Gastroesophageal sphincter (tissue), 3 donors: ENCODE data around the gene TPP1.

ENCODE experiments used
- EP300 ChIP-seq: sonication (generic); formaldehyde crosslinking; IDR thresholded peaks from one replicate; pipeline ENCODE4 v1.6.1; 2017; ENCODE audit warnings: antibody characterized with exemption, mild to moderate bottlenecking
- POLR2A ChIP-seq, 2 donors: fragments of 450-650 bp; IDR thresholded peaks; one replicate each; pipeline ENCODE4 v1.6.1; 2017; ENCODE audit warnings: antibody characterized with exemption in 2 of 2, mild to moderate bottlenecking in 2 of 2, moderate library complexity in 1 of 2
- POLR2AphosphoS5 ChIP-seq: sonication (generic); formaldehyde crosslinking; IDR thresholded peaks from one replicate; pipeline ENCODE4 v1.6.1; 2017; ENCODE audit warnings: antibody characterized with exemption
- TF ChIP-seq, protein P1 (sequence below), 4 experiments: fragments of 200-600 bp in 2 of 4; fragments of 450-650 bp in 2 of 4; sonication (generic) in 1 of 4; IDR thresholded peaks; one replicate each; pipeline ENCODE4 v1.5.1; 2017 to 2019; ENCODE audit warnings: antibody characterized with exemption in 4 of 4, mild to moderate bottlenecking in 2 of 4, moderate library complexity in 2 of 4

DNA sequence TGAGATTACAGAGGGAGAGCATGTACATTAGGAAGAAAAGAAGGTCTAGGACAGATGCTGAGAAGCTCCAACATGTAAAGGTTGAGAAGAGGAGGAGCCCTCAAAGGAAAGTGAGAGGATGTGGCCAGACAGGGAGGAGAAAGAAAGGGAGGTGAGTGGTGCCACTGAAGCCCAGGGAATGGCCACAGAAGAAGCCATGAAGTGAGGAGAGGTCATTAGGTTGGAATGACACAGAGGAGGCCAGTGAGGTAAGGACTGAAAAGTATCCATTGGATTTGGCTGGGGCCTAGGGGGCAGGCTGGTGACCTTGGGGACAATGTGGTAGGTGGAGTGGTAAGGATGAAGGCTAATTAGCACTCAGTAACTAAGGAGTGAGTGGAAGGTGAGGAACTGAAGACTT is 39.4 kb upstream of the TPP1 start:
- TF ChIP-seq, protein P1, sequence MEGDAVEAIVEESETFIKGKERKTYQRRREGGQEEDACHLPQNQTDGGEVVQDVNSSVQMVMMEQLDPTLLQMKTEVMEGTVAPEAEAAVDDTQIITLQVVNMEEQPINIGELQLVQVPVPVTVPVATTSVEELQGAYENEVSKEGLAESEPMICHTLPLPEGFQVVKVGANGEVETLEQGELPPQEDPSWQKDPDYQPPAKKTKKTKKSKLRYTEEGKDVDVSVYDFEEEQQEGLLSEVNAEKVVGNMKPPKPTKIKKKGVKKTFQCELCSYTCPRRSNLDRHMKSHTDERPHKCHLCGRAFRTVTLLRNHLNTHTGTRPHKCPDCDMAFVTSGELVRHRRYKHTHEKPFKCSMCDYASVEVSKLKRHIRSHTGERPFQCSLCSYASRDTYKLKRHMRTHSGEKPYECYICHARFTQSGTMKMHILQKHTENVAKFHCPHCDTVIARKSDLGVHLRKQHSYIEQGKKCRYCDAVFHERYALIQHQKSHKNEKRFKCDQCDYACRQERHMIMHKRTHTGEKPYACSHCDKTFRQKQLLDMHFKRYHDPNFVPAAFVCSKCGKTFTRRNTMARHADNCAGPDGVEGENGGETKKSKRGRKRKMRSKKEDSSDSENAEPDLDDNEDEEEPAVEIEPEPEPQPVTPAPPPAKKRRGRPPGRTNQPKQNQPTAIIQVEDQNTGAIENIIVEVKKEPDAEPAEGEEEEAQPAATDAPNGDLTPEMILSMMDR (IDR thresholded peaks at IDR 0.05), result no peak
- TF ChIP-seq POLR2AphosphoS5, result no peak
- TF ChIP-seq POLR2A (IDR thresholded peaks at IDR 0.05), result no peak
- no peak for TF ChIP-seq EP300
